Measurements from ENCODE around the gene IARS1.

DNA sequence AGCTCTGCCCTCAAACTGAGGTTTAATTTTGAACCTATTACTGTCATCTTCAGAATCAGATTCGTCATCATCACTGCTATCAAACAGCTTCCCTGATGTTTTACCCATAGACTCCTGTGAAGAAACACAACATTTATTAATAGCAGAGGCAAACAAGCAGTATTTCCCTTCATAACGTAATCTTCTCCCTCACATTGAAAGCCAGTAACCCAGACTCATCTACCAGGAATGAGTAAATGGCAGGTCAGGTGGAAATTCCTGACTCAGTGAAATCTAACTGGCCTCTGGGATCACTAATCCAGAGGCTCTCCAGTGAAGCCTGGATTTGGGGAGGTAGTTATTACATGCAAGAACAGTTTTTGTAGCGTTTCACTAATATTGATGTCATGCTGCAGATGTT is 17.1 kb upstream of the IARS1 start:
- TF ChIP-seq, protein P1, sequence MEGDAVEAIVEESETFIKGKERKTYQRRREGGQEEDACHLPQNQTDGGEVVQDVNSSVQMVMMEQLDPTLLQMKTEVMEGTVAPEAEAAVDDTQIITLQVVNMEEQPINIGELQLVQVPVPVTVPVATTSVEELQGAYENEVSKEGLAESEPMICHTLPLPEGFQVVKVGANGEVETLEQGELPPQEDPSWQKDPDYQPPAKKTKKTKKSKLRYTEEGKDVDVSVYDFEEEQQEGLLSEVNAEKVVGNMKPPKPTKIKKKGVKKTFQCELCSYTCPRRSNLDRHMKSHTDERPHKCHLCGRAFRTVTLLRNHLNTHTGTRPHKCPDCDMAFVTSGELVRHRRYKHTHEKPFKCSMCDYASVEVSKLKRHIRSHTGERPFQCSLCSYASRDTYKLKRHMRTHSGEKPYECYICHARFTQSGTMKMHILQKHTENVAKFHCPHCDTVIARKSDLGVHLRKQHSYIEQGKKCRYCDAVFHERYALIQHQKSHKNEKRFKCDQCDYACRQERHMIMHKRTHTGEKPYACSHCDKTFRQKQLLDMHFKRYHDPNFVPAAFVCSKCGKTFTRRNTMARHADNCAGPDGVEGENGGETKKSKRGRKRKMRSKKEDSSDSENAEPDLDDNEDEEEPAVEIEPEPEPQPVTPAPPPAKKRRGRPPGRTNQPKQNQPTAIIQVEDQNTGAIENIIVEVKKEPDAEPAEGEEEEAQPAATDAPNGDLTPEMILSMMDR (IDR thresholded peaks at IDR 0.05), result no peak
- no peak for TF ChIP-seq POLR2A (IDR thresholded peaks at IDR 0.05)

All from adrenal gland (tissue), 5 donors.